ENCODE measurements around the gene FNDC3B. TPM values are rescaled to one million over a fixed set of nuclear protein-coding genes. Genes with fewer than 3 reads are reported as not detected.

The FNDC3B gene
- total and polyA plus RNA-seq, 4 donors = 13.3 to 175 (median 100) TPM

DNA sequence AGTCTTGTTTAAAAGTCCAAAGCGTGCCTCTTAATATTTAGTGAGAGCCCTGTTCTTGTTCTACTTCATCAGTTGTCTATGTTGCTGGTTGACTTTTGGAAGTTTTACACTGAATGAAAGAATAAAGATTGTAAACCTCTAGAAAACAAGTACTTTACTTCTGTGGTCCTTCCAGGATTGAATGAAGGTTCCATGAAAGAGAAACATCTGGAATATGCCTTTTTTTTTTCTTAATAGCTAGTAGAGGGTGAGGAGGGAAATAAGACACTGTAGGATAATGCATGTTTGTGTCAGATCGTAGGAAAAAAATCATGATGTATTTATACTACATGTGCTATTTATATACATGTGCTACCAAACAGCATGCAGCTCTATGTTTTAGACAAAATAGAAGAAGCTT, 205.9 kb downstream of the FNDC3B start:
- Histone ChIP-seq H3K27ac (ENCODE audit: low read depth in 1 of 2, low read length in 1 of 2) (no peak overlapping the region), H3K27me3 (ENCODE audit: control insufficient read depth in 3 of 3, insufficient read depth in 3 of 3, low read length in 2 of 3) (no peaks in the 10 kb centered on the region), H3K36me3 (ENCODE audit: control insufficient read depth in 4 of 4, insufficient read depth in 4 of 4, low read length in 4 of 4) (peaks cover 4 to 8% (median 6%) of the 10 kb centered on the region in 4 donors), H3K9me3 (ENCODE audit: control insufficient read depth in 4 of 4, insufficient read depth in 3 of 4, low read length in 3 of 4) (peaks cover 0 to 8% (median 3%) of the 10 kb centered on the region in 4 donors), H3K4me3 (no peak overlapping the region), H3K9ac (ENCODE audit: insufficient read depth in 1 of 2, low read length in 2 of 2) (no peak overlapping the region), H3K4me1 (ENCODE audit: control insufficient read depth in 5 of 5, insufficient read depth in 5 of 5, low read length in 5 of 5) (peaks cover 4 to 22% (median 6%) of the 10 kb centered on the region in 5 donors)
- whole genome bisulfite sequencing, 2 donors = 84 to 88% methylated on average over 2 of the region's 2 CpGs
- ATAC-seq (ENCODE audit: insufficient read depth, low FRiP score) (no peak), DNase-seq (peak in 2 of 3 donors; percentile 65 to 70)
- TF ChIP-seq, protein P1, sequence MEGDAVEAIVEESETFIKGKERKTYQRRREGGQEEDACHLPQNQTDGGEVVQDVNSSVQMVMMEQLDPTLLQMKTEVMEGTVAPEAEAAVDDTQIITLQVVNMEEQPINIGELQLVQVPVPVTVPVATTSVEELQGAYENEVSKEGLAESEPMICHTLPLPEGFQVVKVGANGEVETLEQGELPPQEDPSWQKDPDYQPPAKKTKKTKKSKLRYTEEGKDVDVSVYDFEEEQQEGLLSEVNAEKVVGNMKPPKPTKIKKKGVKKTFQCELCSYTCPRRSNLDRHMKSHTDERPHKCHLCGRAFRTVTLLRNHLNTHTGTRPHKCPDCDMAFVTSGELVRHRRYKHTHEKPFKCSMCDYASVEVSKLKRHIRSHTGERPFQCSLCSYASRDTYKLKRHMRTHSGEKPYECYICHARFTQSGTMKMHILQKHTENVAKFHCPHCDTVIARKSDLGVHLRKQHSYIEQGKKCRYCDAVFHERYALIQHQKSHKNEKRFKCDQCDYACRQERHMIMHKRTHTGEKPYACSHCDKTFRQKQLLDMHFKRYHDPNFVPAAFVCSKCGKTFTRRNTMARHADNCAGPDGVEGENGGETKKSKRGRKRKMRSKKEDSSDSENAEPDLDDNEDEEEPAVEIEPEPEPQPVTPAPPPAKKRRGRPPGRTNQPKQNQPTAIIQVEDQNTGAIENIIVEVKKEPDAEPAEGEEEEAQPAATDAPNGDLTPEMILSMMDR (IDR thresholded peaks at IDR 0.05; ENCODE audit: control extremely low read depth, extremely low read depth) = no peak

DNA sequence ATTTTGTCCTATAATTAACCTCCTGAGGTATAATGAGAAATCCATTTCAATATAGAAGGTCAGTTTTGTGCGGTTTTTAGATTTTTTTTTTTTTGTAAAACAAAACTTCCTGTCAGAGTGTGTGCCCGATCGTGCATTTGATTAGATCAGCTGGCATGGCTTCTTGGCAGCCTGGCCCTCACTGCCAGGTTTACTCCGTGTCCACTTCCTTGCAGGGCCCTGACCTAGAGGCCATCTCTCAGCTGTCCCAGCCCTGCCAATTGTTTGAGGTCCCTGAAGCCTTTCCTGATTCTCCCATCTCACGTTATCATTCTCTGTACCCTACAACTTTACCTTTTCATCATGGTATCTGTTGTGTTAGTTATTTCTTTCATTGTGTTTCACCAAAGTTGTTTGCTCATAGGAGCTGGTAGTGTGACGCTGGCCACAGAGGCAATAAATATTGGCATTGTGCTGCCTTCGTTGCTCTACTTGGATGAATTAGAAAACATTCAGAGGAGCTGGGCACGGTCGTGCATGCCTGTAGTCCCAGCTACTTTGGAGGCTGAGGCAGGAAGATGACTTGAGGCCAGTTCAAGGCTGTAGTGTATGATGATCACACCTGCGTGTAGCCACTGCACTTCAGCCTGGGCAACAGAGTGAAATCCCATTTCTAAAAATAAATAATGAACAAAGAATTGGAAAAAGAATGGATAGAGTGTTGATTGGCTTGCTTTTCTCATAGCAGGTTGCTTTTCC, 206.9 kb downstream of the FNDC3B start:
- Histone ChIP-seq H3K27me3 (ENCODE audit: control insufficient read depth in 3 of 3, insufficient read depth in 3 of 3, low read length in 2 of 3) (no peaks in the 10 kb centered on the region), H3K9me3 (ENCODE audit: control insufficient read depth in 4 of 4, insufficient read depth in 3 of 4, low read length in 3 of 4) (peaks cover 0 to 8% (median 3%) of the 10 kb centered on the region in 4 donors), H3K4me1 (ENCODE audit: control insufficient read depth in 5 of 5, insufficient read depth in 5 of 5, low read length in 5 of 5) (peaks cover 4 to 22% (median 6%) of the 10 kb centered on the region in 5 donors), H3K36me3 (ENCODE audit: control insufficient read depth in 4 of 4, insufficient read depth in 4 of 4, low read length in 4 of 4) (peaks cover 4 to 8% (median 7%) of the 10 kb centered on the region in 4 donors), H3K9ac (ENCODE audit: insufficient read depth in 1 of 2, low read length in 2 of 2) (no peak overlapping the region), H3K27ac (ENCODE audit: low read depth in 1 of 2, low read length in 1 of 2) (no peak overlapping the region), H3K4me3 (no peak overlapping the region)
- ATAC-seq (ENCODE audit: insufficient read depth, low FRiP score) = no peak
- 69% methylated on average over 10 of the region's 10 CpGs for WGBS, 2 donors
- no peak for DNase-seq
- TF ChIP-seq, protein P1 (IDR thresholded peaks at IDR 0.05; ENCODE audit: control extremely low read depth, extremely low read depth) = no peak

DNA sequence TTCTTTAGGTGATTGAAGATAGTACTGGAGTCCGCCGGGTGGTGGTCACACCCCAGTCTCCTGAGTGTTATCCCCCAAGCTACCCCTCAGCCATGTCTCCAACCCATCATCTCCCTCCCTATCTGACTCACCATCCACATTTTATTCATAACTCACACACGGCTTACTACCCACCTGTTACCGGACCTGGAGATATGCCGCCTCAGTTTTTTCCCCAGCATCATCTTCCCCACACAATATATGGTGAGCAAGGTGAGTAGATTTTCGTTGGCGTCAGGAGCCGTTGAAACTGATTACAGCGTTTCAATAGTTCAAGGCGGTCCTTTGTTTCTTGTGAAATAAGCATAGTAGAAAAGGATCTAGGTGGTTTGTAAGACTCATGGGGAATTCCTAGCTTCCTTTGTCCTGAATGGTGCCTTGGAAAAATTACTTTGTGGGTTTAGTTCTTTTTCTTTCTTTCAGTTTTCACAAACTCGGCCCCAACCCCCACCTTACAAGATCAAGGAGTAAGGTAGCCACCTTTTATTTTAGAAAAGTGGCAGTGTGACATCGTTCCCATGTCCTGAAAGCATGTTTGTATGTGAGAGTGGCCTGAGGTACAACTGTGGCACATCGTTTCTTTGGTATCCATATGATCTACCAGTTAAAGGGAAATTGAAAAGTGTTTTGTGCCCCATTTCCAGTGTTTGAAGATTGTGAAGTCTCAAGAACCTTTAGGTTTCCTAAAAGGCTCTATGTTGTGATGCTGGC, 208.3 kb downstream of the FNDC3B start:
- DNase-seq (no peak), ATAC-seq (ENCODE audit: insufficient read depth, low FRiP score) (no peak)
- peaks cover 0 to under 1% (median 0%) of the 10 kb centered on the region in 4 donors for H3K9me3 ChIP-seq (ENCODE audit: control insufficient read depth in 4 of 4, insufficient read depth in 3 of 4, low read length in 3 of 4)
- WGBS, 2 donors = 90 to 92% methylated on average over 13 of the region's 13 CpGs
- H3K36me3 ChIP-seq (ENCODE audit: control insufficient read depth in 4 of 4, insufficient read depth in 4 of 4, low read length in 4 of 4) = peaks cover 3 to 13% (median 9%) of the 10 kb centered on the region in 4 donors
- TF ChIP-seq, protein P1 (IDR thresholded peaks at IDR 0.05; ENCODE audit: control extremely low read depth, extremely low read depth) = no peak
- H3K4me1 ChIP-seq (ENCODE audit: control insufficient read depth in 5 of 5, insufficient read depth in 5 of 5, low read length in 5 of 5) = peaks cover 4 to 22% (median 6%) of the 10 kb centered on the region in 5 donors
- H3K9ac ChIP-seq (ENCODE audit: insufficient read depth in 1 of 2, low read length in 2 of 2) = no peak overlapping the region
- H3K4me3 ChIP-seq = no peak overlapping the region
- no peaks in the 10 kb centered on the region for H3K27me3 ChIP-seq (ENCODE audit: control insufficient read depth in 3 of 3, insufficient read depth in 3 of 3, low read length in 2 of 3)
- H3K27ac ChIP-seq (ENCODE audit: low read depth in 1 of 2, low read length in 1 of 2) = no peak overlapping the region

All from lung (tissue), 12 donors.